Hepatocyte (in vitro differentiated cells): ENCODE results near the gene GIMAP7.

ENCODE experiments used
- CTCF ChIP-seq: fragments of 200-600 bp; sonication (generic); IDR thresholded peaks from 2 replicates; pipeline ENCODE4 v1.5.1; 2016; ENCODE audit warnings: antibody characterized with exemption, mild to moderate bottlenecking; ENCODE audit not compliant: poor library complexity
- EZH2 ChIP-seq: fragments of 200-600 bp; sonication (generic); IDR thresholded peaks from 2 replicates; pipeline ENCODE4 v1.6.1; 2016; ENCODE audit warnings: antibody characterized with exemption, mild to moderate bottlenecking, borderline replicate concordance
- EZH2phosphoT487 ChIP-seq: fragments of 200-600 bp; sonication (generic); IDR thresholded peaks from one replicate; pipeline ENCODE4 v1.6.1; 2018; ENCODE audit warnings: antibody characterized with exemption, mild to moderate bottlenecking, low read depth, moderate library complexity; ENCODE audit not compliant: unreplicated experiment, severe bottlenecking

GRCh38 chr7:150564566-150564965 lies 49.9 kb downstream of the GIMAP7 start:
- TF ChIP-seq CTCF, result no peak
- no peak for TF ChIP-seq EZH2
- TF ChIP-seq EZH2phosphoT487, result no peak
